ENCODE data around the gene AZI2. TPM values are rescaled to one million over a fixed set of nuclear protein-coding genes. Genes with fewer than 3 reads are reported as not detected.

AZI2 gene
- polyA plus RNA-seq, 2 of the 4 experiments (the other 2 are of a cell fraction): 35.6 to 99.4 TPM

- TF ChIP-seq CTCF (IDR thresholded peaks at IDR 0.05) (peak; percentile 62), POLR2AphosphoS2 (conservative IDR thresholded peaks at IDR 0.05; ENCODE audit: low read length) (no peak), ZFP36 (IDR thresholded peaks at IDR 0.05; ENCODE audit: borderline replicate concordance, partially characterized antibody) (no peak), RARB (CRISPR knock-in tag; IDR thresholded peaks at IDR 0.05) (no peak), JUN (IDR thresholded peaks at IDR 0.05) (no peak), RNF2 (IDR thresholded peaks at IDR 0.05; ENCODE audit: borderline replicate concordance, low read depth) (no peak), CEBPB (IDR thresholded peaks at IDR 0.05) (no peak), HES2 (IDR thresholded peaks at IDR 0.05) (no peak)
These were observed 62.0 kb downstream of the AZI2 start (continued) for GRCh38 chr3:28286595-28286994.

GRCh38 chr3:28280781-28281180, 67.8 kb downstream of the AZI2 start:
- H3K4me2 ChIP-seq: no peak overlapping the region
- CTCF ChIA-PET: no interaction called here
- FAIRE-seq (no peak), ATAC-seq (no peak), DNase-seq (ENCODE audit: low read depth in 1 of 2, low spot score in 1 of 2) (no peak)
- 93% methylated on average over 3 of the region's 3 CpGs for WGBS (ENCODE audit: missing lambda C conversion rate)
- no peak overlapping the region for H3K4me3 ChIP-seq
- POLR2A ChIA-PET: no interaction called here
- no peak for TF ChIP-seq RARB (CRISPR knock-in tag; IDR thresholded peaks at IDR 0.05)
- no peak for TF ChIP-seq RAD21 (conservative IDR thresholded peaks at IDR 0.05 in 1 of 2, IDR thresholded peaks at IDR 0.05 in 1 of 2)
- no peak for TF ChIP-seq HOXA7 (CRISPR knock-in tag; IDR thresholded peaks at IDR 0.05)
- no peak for TF ChIP-seq GATA3 (IDR thresholded peaks at IDR 0.05; ENCODE audit: borderline replicate concordance)
- no peak for TF ChIP-seq KDM1A (IDR thresholded peaks at IDR 0.05; ENCODE audit: low read depth)
- no peak for TF ChIP-seq SREBF2 (IDR thresholded peaks at IDR 0.05)
- TF ChIP-seq USF2 (IDR thresholded peaks at IDR 0.05): no peak
- no peak for TF ChIP-seq ESRRA (IDR thresholded peaks at IDR 0.05; ENCODE audit: borderline replicate concordance, low read length)
- TF ChIP-seq FOSL2 (IDR thresholded peaks at IDR 0.05): no peak
- TF ChIP-seq FOSL2 (CRISPR knock-in tag; IDR thresholded peaks at IDR 0.05): no peak
- no peak for TF ChIP-seq CHD4 (IDR thresholded peaks at IDR 0.05; ENCODE audit: borderline replicate concordance)
- no peak for TF ChIP-seq NR3C1 (IDR thresholded peaks at IDR 0.05)
- no peak for TF ChIP-seq JUNB (IDR thresholded peaks at IDR 0.05)
- no peak for TF ChIP-seq BCL3 (IDR thresholded peaks at IDR 0.05)
- TF ChIP-seq RNF2 (IDR thresholded peaks at IDR 0.05; ENCODE audit: borderline replicate concordance, low read depth): no peak
- no peak for TF ChIP-seq NFE2L2 (conservative IDR thresholded peaks at IDR 0.05; ENCODE audit: low read length)
- no peak overlapping the region for H3K27ac ChIP-seq
- H3K4me1 ChIP-seq: no peaks in the 10 kb centered on the region
- H3K9me3 ChIP-seq: no peaks in the 10 kb centered on the region

- POLR2A ChIA-PET: no interaction called here
- CTCF ChIA-PET: no interaction called here
- H3K27ac ChIP-seq: no peak overlapping the region
- WGBS (ENCODE audit: missing lambda C conversion rate): 69% methylated on average over 4 of the region's 4 CpGs
- H3K4me2 ChIP-seq: no peak overlapping the region
- H3K9me3 ChIP-seq: no peaks in the 10 kb centered on the region
- DNase-seq (ENCODE audit: low read depth in 1 of 2, low spot score in 1 of 2): no peak
- TF ChIP-seq JUN (IDR thresholded peaks at IDR 0.05): no peak
- TF ChIP-seq RCOR1 (IDR thresholded peaks at IDR 0.05; ENCODE audit: low read depth, low read length): no peak
- TF ChIP-seq ZSCAN20 (CRISPR knock-in tag; IDR thresholded peaks at IDR 0.05): no peak
- TF ChIP-seq TP53 (CRISPR knock-in tag; IDR thresholded peaks at IDR 0.05): no peak
- no peak for TF ChIP-seq RAD21 (conservative IDR thresholded peaks at IDR 0.05 in 1 of 2, IDR thresholded peaks at IDR 0.05 in 1 of 2)
- no peak for TF ChIP-seq FOSB (CRISPR knock-in tag; IDR thresholded peaks at IDR 0.05)
- TF ChIP-seq HES2 (IDR thresholded peaks at IDR 0.05): no peak
- TF ChIP-seq CEBPB (IDR thresholded peaks at IDR 0.05): no peak
- no peak for TF ChIP-seq ESRRA (IDR thresholded peaks at IDR 0.05; ENCODE audit: borderline replicate concordance, low read length)
- TF ChIP-seq TFCP2L1 (CRISPR knock-in tag; IDR thresholded peaks at IDR 0.05): no peak
- no peak for TF ChIP-seq SMC3 (IDR thresholded peaks at IDR 0.05)
- no peak for TF ChIP-seq FOXS1 (CRISPR knock-in tag; IDR thresholded peaks at IDR 0.05)
- TF ChIP-seq EP300 (IDR thresholded peaks at IDR 0.05): no peak
- TF ChIP-seq HOXB5 (CRISPR knock-in tag; IDR thresholded peaks at IDR 0.05): no peak
- TF ChIP-seq FOSL2 (IDR thresholded peaks at IDR 0.05): no peak
- no peak for TF ChIP-seq FOSL2 (CRISPR knock-in tag; IDR thresholded peaks at IDR 0.05)
- TF ChIP-seq HOXA7 (CRISPR knock-in tag; IDR thresholded peaks at IDR 0.05): no peak
- ATAC-seq: no peak
- H3K4me3 ChIP-seq: no peak overlapping the region
- no peak for FAIRE-seq
- no peaks in the 10 kb centered on the region for H3K4me1 ChIP-seq
These were observed 68.9 kb downstream of the AZI2 start for GRCh38 chr3:28279770-28280169.

All from A549 (cell line).